CD8-positive, alpha-beta memory T cell (primary cell): ENCODE measurements around the gene LPAR4. TPM values are rescaled to one million over a fixed set of nuclear protein-coding genes. Genes with fewer than 3 reads are reported as not detected.

Experiments
- CTCF ChIA-PET: fragments of 350-600 bp; sonication (Branson Sonifier 250); formaldehyde crosslinking; loops from one replicate; lab custom pipeline; 2021; ENCODE audit warnings: antibody characterized with exemption; lab: Charles Lee
- POLR2A ChIA-PET: fragments of 350-600 bp; sonication (Branson Sonifier 250); formaldehyde crosslinking; loops from one replicate; lab custom pipeline; 2021; ENCODE audit warnings: antibody characterized with exemption; lab: Charles Lee
- DNase-seq, 5 donors: peaks; one replicate each; pipeline versions ENCODE4 v3.0.0 to v3.0.0-alpha.2; 2020 to 2022; ENCODE audit warnings: mixed read lengths in 1 of 5
- H3K27ac ChIP-seq: one replicate; pipeline ENCODE4 v1.7.0; 2013; ENCODE audit warnings: low read depth, mild to moderate bottlenecking, low read length, moderate library complexity
- H3K27me3 ChIP-seq: 2 replicates; pipeline ENCODE4 v1.7.0; 2013; ENCODE audit warnings: low read length, mild to moderate bottlenecking; ENCODE audit not compliant: insufficient read depth, poor library complexity, severe bottlenecking
- H3K36me3 ChIP-seq: 2 replicates; pipeline ENCODE4 v1.7.0; 2013; ENCODE audit warnings: mild to moderate bottlenecking, low read length, moderate library complexity; ENCODE audit not compliant: insufficient read depth
- H3K4me1 ChIP-seq: 2 replicates; pipeline ENCODE4 v1.7.0; 2013; ENCODE audit warnings: mild to moderate bottlenecking, low read length, moderate library complexity; ENCODE audit not compliant: insufficient read depth
- H3K4me3 ChIP-seq: 2 replicates; pipeline ENCODE4 v1.7.0; 2013; ENCODE audit warnings: mild to moderate bottlenecking, low read length
- H3K9me3 ChIP-seq: 2 replicates; pipeline ENCODE4 v1.7.0; 2013; ENCODE audit warnings: mild to moderate bottlenecking, low read length
- H3K27ac Mint-ChIP-seq, 8 donors: one replicate each; pipeline ENCODE4 v1.8.0; 2020 to 2021; ENCODE audit warnings: mixed read lengths in 8 of 8, mild to moderate bottlenecking in 6 of 8, inconsistent platforms in 3 of 8, moderate library complexity in 3 of 8
- H3K27me3 Mint-ChIP-seq, 2 donors: one replicate each; pipeline ENCODE4 v1.8.0; 2020 to 2021; ENCODE audit warnings: mixed read lengths in 2 of 2, mild to moderate bottlenecking in 1 of 2, moderate library complexity in 1 of 2
- H3K36me3 Mint-ChIP-seq, 3 donors: one replicate each; pipeline ENCODE4 v1.8.0; 2020 to 2021; ENCODE audit warnings: mixed read lengths in 3 of 3, inconsistent platforms in 1 of 3, mild to moderate bottlenecking in 1 of 3
- H3K4me1 Mint-ChIP-seq, 3 donors: one replicate each; pipeline ENCODE4 v1.8.0; 2020 to 2021; ENCODE audit warnings: mixed read lengths in 3 of 3, inconsistent platforms in 1 of 3, mild to moderate bottlenecking in 1 of 3
- H3K4me3 Mint-ChIP-seq, 7 donors: one replicate each; pipeline ENCODE4 v1.8.0; 2020 to 2021; ENCODE audit warnings: mixed read lengths in 7 of 7, mild to moderate bottlenecking in 6 of 7, moderate library complexity in 4 of 7, inconsistent platforms in 2 of 7
- H3K9me3 Mint-ChIP-seq, 5 donors: one replicate each; pipeline ENCODE4 v1.8.0; 2020 to 2022; ENCODE audit warnings: mixed read lengths in 5 of 5, mild to moderate bottlenecking in 3 of 5, moderate library complexity in 2 of 5, inconsistent platforms in 1 of 5
- polyA plus RNA-seq: library from polyadenylated mRNA; unstranded; fragments of 300-500 nt; fragmentation: Illumina TruSeq; gene quantifications from one replicate; pipeline ENCODE4 v1.2.3, GENCODE V29; 2021
- total RNA-seq, 2 experiments: library from RNA; stranded (reverse); gene quantifications; one replicate each; pipeline ENCODE4 v1.2.3, GENCODE V29; 2021

LPAR4 gene
- total and polyA plus RNA-seq, 3 experiments from 2014 or later: not detected

GRCh38 chrX:78747971-78748370, 451 bp downstream of the LPAR4 start:
- Mint-ChIP-seq H3K27ac (no peak overlapping the region), H3K4me3 (no peak overlapping the region), H3K27me3 (peaks cover 0 to 5% of the 10 kb centered on the region in 2 donors), H3K4me1 (no peaks in the 10 kb centered on the region), H3K36me3 (no peaks in the 10 kb centered on the region), H3K9me3 (no peaks in the 10 kb centered on the region)
- no peaks in the 10 kb centered on the region for H3K36me3 ChIP-seq
- DNase-seq: no peak
- H3K9me3 ChIP-seq: no peaks in the 10 kb centered on the region
- POLR2A ChIA-PET: no interaction called here
- no peaks in the 10 kb centered on the region for H3K4me1 ChIP-seq
- no peaks in the 10 kb centered on the region for H3K27me3 ChIP-seq
- no peak overlapping the region for H3K4me3 ChIP-seq
- CTCF ChIA-PET: no interaction called here
- H3K27ac ChIP-seq: no peak overlapping the region

- Histone ChIP-seq H3K4me1 (no peaks in the 10 kb centered on the region), H3K27ac (no peak overlapping the region), H3K9me3 (no peaks in the 10 kb centered on the region), H3K36me3 (no peaks in the 10 kb centered on the region), H3K4me3 (no peak overlapping the region), H3K27me3 (no peaks in the 10 kb centered on the region)
- Mint-ChIP-seq H3K36me3 (no peaks in the 10 kb centered on the region), H3K4me3 (no peak overlapping the region), H3K9me3 (no peaks in the 10 kb centered on the region), H3K4me1 (no peaks in the 10 kb centered on the region), H3K27me3 (peaks cover 0 to 5% of the 10 kb centered on the region in 2 donors), H3K27ac (no peak overlapping the region)
- no peak for DNase-seq
- CTCF ChIA-PET: no interaction called here
- POLR2A ChIA-PET: no interaction called here
Measured at GRCh38 chrX:78748846-78749245, 1.3 kb downstream of the LPAR4 start.

GRCh38 chrX:78753571-78753970, 6.1 kb downstream of the LPAR4 start:
- Histone ChIP-seq H3K4me1 (no peaks in the 10 kb centered on the region), H3K27me3 (no peaks in the 10 kb centered on the region), H3K27ac (no peak overlapping the region), H3K9me3 (no peaks in the 10 kb centered on the region), H3K36me3 (no peaks in the 10 kb centered on the region), H3K4me3 (no peak overlapping the region)
- Mint-ChIP-seq H3K36me3 (no peaks in the 10 kb centered on the region), H3K9me3 (no peaks in the 10 kb centered on the region), H3K27ac (no peak overlapping the region), H3K4me1 (no peaks in the 10 kb centered on the region), H3K4me3 (no peak overlapping the region), H3K27me3 (no peaks in the 10 kb centered on the region)
- CTCF ChIA-PET: no interaction called here
- POLR2A ChIA-PET: no interaction called here
- DNase-seq: no peak

GRCh38 chrX:78754917-78755316, 7.4 kb downstream of the LPAR4 start:
- no peak overlapping the region for H3K4me3 Mint-ChIP-seq
- Histone ChIP-seq H3K4me3 (no peak overlapping the region), H3K27ac (no peak overlapping the region), H3K4me1 (no peaks in the 10 kb centered on the region), H3K9me3 (no peaks in the 10 kb centered on the region), H3K36me3 (no peaks in the 10 kb centered on the region), H3K27me3 (no peaks in the 10 kb centered on the region)
- CTCF ChIA-PET: no interaction called here
- H3K27me3 Mint-ChIP-seq: no peaks in the 10 kb centered on the region
- no peak overlapping the region for H3K27ac Mint-ChIP-seq
- DNase-seq: no peak
- no peaks in the 10 kb centered on the region for H3K36me3 Mint-ChIP-seq
- POLR2A ChIA-PET: no interaction called here
- H3K9me3 Mint-ChIP-seq: no peaks in the 10 kb centered on the region
- no peaks in the 10 kb centered on the region for H3K4me1 Mint-ChIP-seq

GRCh38 chrX:78759081-78759480, 11.6 kb downstream of the LPAR4 start:
- no peaks in the 10 kb centered on the region for H3K4me1 ChIP-seq
- no peak for DNase-seq
- CTCF ChIA-PET: no interaction called here
- no peak overlapping the region for H3K4me3 Mint-ChIP-seq
- no peak overlapping the region for H3K27ac ChIP-seq
- H3K36me3 Mint-ChIP-seq: no peaks in the 10 kb centered on the region
- no peaks in the 10 kb centered on the region for H3K9me3 Mint-ChIP-seq
- H3K27me3 Mint-ChIP-seq: no peaks in the 10 kb centered on the region
- no peaks in the 10 kb centered on the region for H3K27me3 ChIP-seq
- no peak overlapping the region for H3K27ac Mint-ChIP-seq
- no peak overlapping the region for H3K4me3 ChIP-seq
- POLR2A ChIA-PET: no interaction called here
- H3K9me3 ChIP-seq: no peaks in the 10 kb centered on the region
- H3K36me3 ChIP-seq: no peaks in the 10 kb centered on the region
- no peaks in the 10 kb centered on the region for H3K4me1 Mint-ChIP-seq

GRCh38 chrX:78769101-78769755, 21.7 kb downstream of the LPAR4 start:
- CTCF ChIA-PET: no interaction called here
- H3K36me3 ChIP-seq: no peaks in the 10 kb centered on the region
- H3K27ac ChIP-seq: no peak overlapping the region
- POLR2A ChIA-PET: no interaction called here
- Mint-ChIP-seq H3K9me3 (no peaks in the 10 kb centered on the region), H3K4me1 (no peaks in the 10 kb centered on the region), H3K27me3 (no peaks in the 10 kb centered on the region), H3K27ac (no peak overlapping the region), H3K36me3 (no peaks in the 10 kb centered on the region), H3K4me3 (no peak overlapping the region)
- no peaks in the 10 kb centered on the region for H3K9me3 ChIP-seq
- no peak overlapping the region for H3K4me3 ChIP-seq
- no peaks in the 10 kb centered on the region for H3K4me1 ChIP-seq
- DNase-seq: no peak
- H3K27me3 ChIP-seq: no peaks in the 10 kb centered on the region

- H3K27me3 Mint-ChIP-seq: no peaks in the 10 kb centered on the region
- H3K4me1 Mint-ChIP-seq: no peaks in the 10 kb centered on the region
- ChIA-PET CTCF (no interaction called here), POLR2A (no interaction called here)
- no peaks in the 10 kb centered on the region for H3K36me3 ChIP-seq
- H3K9me3 ChIP-seq: no peaks in the 10 kb centered on the region
- H3K4me3 Mint-ChIP-seq: no peak overlapping the region
- H3K36me3 Mint-ChIP-seq: no peaks in the 10 kb centered on the region
- no peak overlapping the region for H3K27ac ChIP-seq
- no peak overlapping the region for H3K27ac Mint-ChIP-seq
- no peaks in the 10 kb centered on the region for H3K9me3 Mint-ChIP-seq
- no peak for DNase-seq
- H3K27me3 ChIP-seq: no peaks in the 10 kb centered on the region
- no peak overlapping the region for H3K4me3 ChIP-seq
- H3K4me1 ChIP-seq: no peaks in the 10 kb centered on the region
Measured at GRCh38 chrX:78769946-78770345, 22.4 kb downstream of the LPAR4 start.

GRCh38 chrX:78796916-78797315, 49.4 kb downstream of the LPAR4 start:
- H3K27ac ChIP-seq: no peak overlapping the region
- DNase-seq: no peak
- Mint-ChIP-seq H3K36me3 (no peaks in the 10 kb centered on the region), H3K4me1 (peaks cover 0 to 8% (median 0%) of the 10 kb centered on the region in 3 donors), H3K9me3 (no peaks in the 10 kb centered on the region), H3K4me3 (no peak overlapping the region), H3K27ac (no peak overlapping the region), H3K27me3 (peaks cover 0 to 4% of the 10 kb centered on the region in 2 donors)
- ChIA-PET POLR2A (no interaction called here), CTCF (no interaction called here)
- no peaks in the 10 kb centered on the region for H3K27me3 ChIP-seq
- no peaks in the 10 kb centered on the region for H3K9me3 ChIP-seq
- H3K36me3 ChIP-seq: no peaks in the 10 kb centered on the region
- H3K4me3 ChIP-seq: no peak overlapping the region
- no peaks in the 10 kb centered on the region for H3K4me1 ChIP-seq
